Measurements from ENCODE around the gene TMEM123. TPM values are rescaled to one million over a fixed set of nuclear protein-coding genes. Genes with fewer than 3 reads are reported as not detected.

TMEM123 gene
- total RNA-seq, 1 experiment from 2014 or later = 116 TPM

- no peak for TF ChIP-seq SP1 (CRISPR knock-in tag; conservative IDR thresholded peaks at IDR 0.05)
- no peak for TF ChIP-seq KAT7 (CRISPR knock-in tag; IDR thresholded peaks at IDR 0.05; ENCODE audit: borderline replicate concordance)
- TF ChIP-seq SOX15 (CRISPR knock-in tag; IDR thresholded peaks at IDR 0.05) = no peak
Measured at GRCh38 chr11:102472127-102472526, 19.6 kb upstream of the TMEM123 start (continued).

- POLR2A ChIA-PET = no interaction called here
- TF ChIP-seq ZNF416 (CRISPR knock-in tag; IDR thresholded peaks at IDR 0.05) = no peak
- TF ChIP-seq ZNF423 (CRISPR knock-in tag; IDR thresholded peaks at IDR 0.05) = no peak
- no peak for TF ChIP-seq GTF2I (CRISPR knock-in tag; conservative IDR thresholded peaks at IDR 0.05)
- TF ChIP-seq HMGXB4 (CRISPR knock-in tag; IDR thresholded peaks at IDR 0.05) = no peak
- no peak for TF ChIP-seq SMAD4 (CRISPR knock-in tag; IDR thresholded peaks at IDR 0.05)
- no peak for ATAC-seq
- Mint-ChIP-seq H3K4me1 (peaks cover 6% of the 10 kb centered on the region), H3K36me3 (no peaks in the 10 kb centered on the region), H3K4me3 (no peak overlapping the region), H3K27me3 (ENCODE audit: low read depth) (no peaks in the 10 kb centered on the region), H3K9me3 (no peaks in the 10 kb centered on the region), H3K27ac (no peak overlapping the region)
- DNase-seq (ENCODE audit: low spot score) = no peak
- CTCF ChIA-PET = no interaction called here
Measured at GRCh38 chr11:102471474-102471873, 18.9 kb upstream of the TMEM123 start.

GRCh38 chr11:102470251-102470650 is 17.7 kb upstream of the TMEM123 start:
- no peaks in the 10 kb centered on the region for H3K27me3 Mint-ChIP-seq (ENCODE audit: low read depth)
- DNase-seq (ENCODE audit: low spot score) (no peak), ATAC-seq (no peak)
- no peak overlapping the region for H3K4me3 Mint-ChIP-seq
- no peak overlapping the region for H3K27ac Mint-ChIP-seq
- no peaks in the 10 kb centered on the region for H3K36me3 Mint-ChIP-seq
- H3K4me1 Mint-ChIP-seq = no peaks in the 10 kb centered on the region
- ChIA-PET CTCF (no interaction called here), POLR2A (no interaction called here)
- TF ChIP-seq ATF1 (CRISPR knock-in tag; IDR thresholded peaks at IDR 0.05) = no peak
- TF ChIP-seq ZBTB21 (CRISPR knock-in tag; IDR thresholded peaks at IDR 0.05; ENCODE audit: borderline replicate concordance) = no peak
- TF ChIP-seq RELA (CRISPR knock-in tag; IDR thresholded peaks at IDR 0.05; ENCODE audit: borderline replicate concordance) = no peak
- no peaks in the 10 kb centered on the region for H3K9me3 Mint-ChIP-seq

- ChIA-PET POLR2A (no interaction called here), CTCF (no interaction called here)
- Mint-ChIP-seq H3K27ac (no peak overlapping the region), H3K4me1 (no peaks in the 10 kb centered on the region), H3K27me3 (ENCODE audit: low read depth) (no peaks in the 10 kb centered on the region), H3K9me3 (no peaks in the 10 kb centered on the region), H3K36me3 (no peaks in the 10 kb centered on the region), H3K4me3 (no peak overlapping the region)
- DNase-seq (ENCODE audit: low spot score) (no peak), ATAC-seq (no peak)
- TF ChIP-seq CTCF (IDR thresholded peaks at IDR 0.05) (no peak), E2F5 (CRISPR knock-in tag; IDR thresholded peaks at IDR 0.05) (no peak), NR1H2 (CRISPR knock-in tag; IDR thresholded peaks at IDR 0.05) (no peak), IRF1 (CRISPR knock-in tag; IDR thresholded peaks at IDR 0.05) (no peak), ESRRA (CRISPR knock-in tag; IDR thresholded peaks at IDR 0.05; ENCODE audit: borderline replicate concordance) (no peak), ZNF263 (CRISPR knock-in tag; IDR thresholded peaks at IDR 0.05; ENCODE audit: low read depth) (no peak), GABPB1 (CRISPR knock-in tag; IDR thresholded peaks at IDR 0.05) (no peak), TEAD1 (CRISPR knock-in tag; IDR thresholded peaks at IDR 0.05) (no peak), ATF2 (CRISPR knock-in tag; IDR thresholded peaks at IDR 0.05; ENCODE audit: borderline replicate concordance, low read depth) (no peak), KAT7 (CRISPR knock-in tag; IDR thresholded peaks at IDR 0.05; ENCODE audit: borderline replicate concordance) (no peak), AFF4 (CRISPR knock-in tag; IDR thresholded peaks at IDR 0.05; ENCODE audit: borderline replicate concordance) (no peak), TP53 (CRISPR knock-in tag; IDR thresholded peaks at IDR 0.05) (no peak)
Measured at GRCh38 chr11:102469196-102469821, 16.7 kb upstream of the TMEM123 start.
